Activated naive CD4-positive, alpha-beta T cell treated with anti-CD3 and anti-CD28 coated beads, Interleukin-2, amount 10 ng/mL, durations not matched to agents 7 days and 5 days (primary cell): ENCODE measurements around the gene COPZ2.
"Not testable (repeated sequence)": the region's sequence is repeated elsewhere in the genome, so short reads cannot be mapped to it uniquely, and the experiment has no call there.

Experiments
- CTCF ChIA-PET: fragments of 350-600 bp; sonication (Branson Sonifier 250); formaldehyde crosslinking; loops from one replicate; lab custom pipeline; 2021; ENCODE audit warnings: antibody characterized with exemption; lab: Charles Lee
- DNase-seq: peaks from one replicate; pipeline ENCODE4 v3.0.0-alpha.2; 2020
- H3K27ac Mint-ChIP-seq: one replicate; pipeline ENCODE4 v1.8.0; 2021; ENCODE audit warnings: mild to moderate bottlenecking, moderate library complexity, mixed read lengths
- H3K27me3 Mint-ChIP-seq: one replicate; pipeline ENCODE4 v1.8.0; 2021; ENCODE audit warnings: mild to moderate bottlenecking, mixed read lengths
- H3K36me3 Mint-ChIP-seq: one replicate; pipeline ENCODE4 v1.8.0; 2021; ENCODE audit warnings: mixed read lengths
- H3K4me1 Mint-ChIP-seq: one replicate; pipeline ENCODE4 v1.8.0; 2021; ENCODE audit warnings: mixed read lengths
- H3K4me3 Mint-ChIP-seq: one replicate; pipeline ENCODE4 v1.8.0; 2021; ENCODE audit warnings: mild to moderate bottlenecking, moderate library complexity, mixed read lengths
- H3K9me3 Mint-ChIP-seq: one replicate; pipeline ENCODE4 v1.8.0; 2021; ENCODE audit warnings: mixed read lengths

Gene COPZ2

DNA sequence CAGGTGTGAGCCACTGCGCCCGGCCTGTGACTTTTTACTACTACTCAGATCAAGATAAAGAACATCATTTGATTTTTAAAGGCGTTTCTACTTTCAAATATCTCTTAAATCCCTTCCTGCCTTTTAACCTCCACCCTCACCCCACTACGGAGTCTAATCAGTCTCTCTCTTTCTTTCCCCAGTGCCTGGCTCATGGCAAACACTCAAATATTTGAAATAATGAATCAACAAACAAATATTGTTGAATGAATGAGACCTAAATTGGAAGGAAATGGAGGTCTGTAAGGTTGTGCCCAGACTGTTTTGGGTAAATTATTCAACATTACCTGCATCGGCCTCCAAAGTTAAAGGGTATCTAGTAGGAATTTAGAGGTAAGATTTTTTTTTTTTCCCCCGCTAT, 14.7 kb downstream of the COPZ2 start:
- Mint-ChIP-seq H3K4me1 (peaks cover 52% of the 10 kb centered on the region), H3K9me3 (no peaks in the 10 kb centered on the region), H3K27ac (no peak overlapping the region), H3K36me3 (no peaks in the 10 kb centered on the region), H3K27me3 (peaks cover 66% of the 10 kb centered on the region), H3K4me3 (peak overlapping the region; percentile 46)
- no peak for DNase-seq
- CTCF ChIA-PET: no interaction called here

DNA sequence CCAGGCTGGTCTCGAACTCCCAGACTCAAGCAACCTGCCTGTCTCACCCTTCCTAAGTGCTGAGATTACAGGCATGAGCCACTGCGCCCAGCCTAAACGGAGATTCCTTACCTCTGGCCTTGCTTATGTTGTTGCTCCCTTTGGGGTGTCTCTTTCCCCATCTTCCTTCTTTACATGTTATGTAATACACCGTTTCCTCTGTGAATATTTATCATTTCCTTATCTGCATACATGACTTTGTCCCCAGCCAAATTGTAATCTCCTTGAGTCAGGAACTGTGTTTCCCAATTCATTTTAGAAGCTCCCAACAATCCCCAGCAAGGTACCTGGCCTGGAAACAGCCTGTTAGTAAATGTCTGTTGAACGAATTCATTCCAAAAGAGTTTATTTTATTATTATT, 15.7 kb downstream of the COPZ2 start:
- no peak for DNase-seq
- no peak overlapping the region for H3K4me3 Mint-ChIP-seq
- H3K27ac Mint-ChIP-seq: no peak overlapping the region
- H3K9me3 Mint-ChIP-seq: no peaks in the 10 kb centered on the region
- peaks cover 60% of the 10 kb centered on the region for H3K27me3 Mint-ChIP-seq
- peaks cover 60% of the 10 kb centered on the region for H3K4me1 Mint-ChIP-seq
- no peaks in the 10 kb centered on the region for H3K36me3 Mint-ChIP-seq
- CTCF ChIA-PET: no interaction called here

DNA sequence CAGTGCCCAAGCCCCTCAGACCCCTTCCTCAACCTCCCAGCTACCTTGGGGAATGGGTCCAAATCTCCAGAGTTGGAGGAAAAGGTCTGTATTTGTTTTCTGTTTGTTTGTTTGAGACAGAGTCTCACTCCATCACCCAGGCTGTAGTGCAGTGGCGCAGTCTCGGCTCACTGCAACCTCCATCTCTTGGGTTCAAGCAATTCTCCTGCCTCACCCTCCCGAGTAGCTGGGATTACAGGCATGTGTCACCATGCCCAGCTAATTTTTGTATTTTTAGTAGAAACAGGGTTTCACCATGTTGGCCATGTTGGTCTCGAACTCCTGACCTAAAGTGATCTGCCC, 19.8 kb downstream of the COPZ2 start:
- H3K27ac Mint-ChIP-seq: peak overlapping the region; percentile 89
- peaks cover 56% of the 10 kb centered on the region for H3K27me3 Mint-ChIP-seq
- not testable (repeated sequence) for H3K36me3 Mint-ChIP-seq, DNase-seq, H3K9me3 Mint-ChIP-seq, H3K4me3 Mint-ChIP-seq
- peaks cover 42% of the 10 kb centered on the region for H3K4me1 Mint-ChIP-seq
- CTCF ChIA-PET: interaction anchor here (0.9 to 10.4 kb wide), 18 partner anchors 8 to 604 kb away, joined by 3 to 110 read pairs (median 6); partner anchors contain the start of genes CDK5RAP3 and SCRN2

DNA sequence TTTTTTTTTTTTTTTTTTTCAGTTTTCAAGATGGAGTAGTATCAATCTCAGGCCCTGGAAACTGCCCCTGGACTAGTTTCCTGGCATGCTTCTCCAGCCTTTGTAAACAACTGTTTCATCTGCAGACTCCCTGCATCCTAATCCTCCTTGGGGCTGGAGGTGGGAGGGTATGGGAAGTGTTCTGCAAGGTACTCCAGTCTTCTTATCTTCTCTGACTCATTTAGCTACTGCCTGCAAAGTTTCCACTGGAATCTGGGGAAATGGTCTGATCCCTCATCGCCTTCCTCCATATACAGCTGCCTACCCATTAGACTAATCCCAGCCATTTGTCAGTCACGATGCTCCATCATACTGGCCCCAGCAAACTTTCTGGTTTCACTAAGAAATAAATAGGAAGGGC, 21.5 kb downstream of the COPZ2 start:
- H3K27me3 Mint-ChIP-seq: peaks cover 58% of the 10 kb centered on the region
- CTCF ChIA-PET: interaction anchor here (2.6 to 10.4 kb wide), 4 partner anchors 10 to 174 kb away, joined by 7 to 110 read pairs (median 38); partner anchors contain the start of gene SCRN2
- no peak overlapping the region for H3K4me3 Mint-ChIP-seq
- H3K27ac Mint-ChIP-seq: peak overlapping the region; percentile 16
- H3K36me3 Mint-ChIP-seq: no peaks in the 10 kb centered on the region
- peaks cover 51% of the 10 kb centered on the region for H3K4me1 Mint-ChIP-seq
- H3K9me3 Mint-ChIP-seq: no peaks in the 10 kb centered on the region
- no peak for DNase-seq

DNA sequence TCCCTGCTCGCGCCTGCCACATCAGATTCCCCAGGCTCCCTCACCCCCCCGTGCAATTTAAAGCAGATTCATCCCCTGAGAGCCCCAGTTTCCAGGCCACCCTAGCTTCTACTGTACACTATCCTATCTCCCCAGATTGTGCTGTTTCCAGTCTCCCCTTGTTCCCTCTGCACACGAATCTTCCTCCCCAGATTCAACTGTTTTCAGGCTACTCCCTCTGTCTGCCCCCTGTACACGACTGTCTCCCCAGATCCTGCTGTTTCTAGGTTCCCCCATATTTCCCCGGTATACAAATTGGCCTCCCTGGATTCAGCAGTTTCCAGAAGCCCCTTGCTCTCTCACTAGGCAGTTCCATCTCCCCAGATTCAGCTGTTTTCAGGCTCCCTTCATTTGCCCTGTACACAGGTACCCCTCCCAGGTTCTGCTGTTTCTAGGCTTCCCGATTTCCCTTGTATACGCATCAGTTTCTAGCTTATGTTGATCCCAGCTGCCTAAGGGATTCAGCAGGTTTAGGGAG, 22.9 kb downstream of the COPZ2 start:
- no peak overlapping the region for H3K4me3 Mint-ChIP-seq
- peaks cover 52% of the 10 kb centered on the region for H3K4me1 Mint-ChIP-seq
- CTCF ChIA-PET: interaction anchor here (0.7 to 10.4 kb wide), 7 partner anchors 12 to 172 kb away, joined by 3 to 110 read pairs (median 3); partner anchors contain the start of gene CDK5RAP3
- DNase-seq: no peak
- no peaks in the 10 kb centered on the region for H3K9me3 Mint-ChIP-seq
- H3K36me3 Mint-ChIP-seq: no peaks in the 10 kb centered on the region
- H3K27ac Mint-ChIP-seq: no peak overlapping the region
- H3K27me3 Mint-ChIP-seq: peaks cover 55% of the 10 kb centered on the region

DNA sequence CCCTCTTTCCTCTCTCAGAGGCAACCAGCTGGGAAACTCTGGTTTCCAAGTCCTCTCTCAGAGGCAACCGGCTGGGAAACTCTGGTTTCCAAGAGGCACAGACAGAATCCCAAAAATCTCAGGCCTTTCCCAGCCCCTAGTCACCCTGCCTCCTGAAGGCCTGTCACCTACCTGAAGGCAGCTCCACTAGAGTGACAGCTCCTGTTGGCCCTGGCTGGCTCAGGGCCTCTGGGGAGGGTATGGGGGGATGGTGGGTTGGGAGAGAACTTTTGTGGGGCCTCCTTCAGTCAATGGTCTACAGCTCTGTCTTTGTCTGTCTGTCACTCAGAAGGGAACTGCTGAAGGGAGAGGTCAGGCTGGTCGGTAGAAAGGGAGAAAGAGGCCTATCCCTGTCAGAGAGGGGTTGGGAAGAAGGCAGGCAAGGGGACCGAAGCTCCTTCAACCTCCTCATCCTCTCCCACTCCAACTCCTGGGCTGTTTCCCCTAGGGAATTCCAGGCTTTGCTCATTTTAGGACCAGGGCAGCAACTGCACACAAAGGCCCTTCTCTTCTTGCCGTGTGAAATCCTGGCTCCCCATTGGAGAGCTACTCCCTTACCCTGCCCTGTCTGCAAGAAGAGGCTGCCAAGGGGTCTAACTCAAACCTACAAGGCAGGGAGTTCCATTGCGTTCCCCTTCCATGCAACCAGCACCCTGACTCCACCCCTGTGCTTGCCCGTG, 23.6 kb downstream of the COPZ2 start:
- H3K4me3 Mint-ChIP-seq: no peak overlapping the region
- H3K9me3 Mint-ChIP-seq: no peaks in the 10 kb centered on the region
- no peaks in the 10 kb centered on the region for H3K36me3 Mint-ChIP-seq
- peaks cover 51% of the 10 kb centered on the region for H3K4me1 Mint-ChIP-seq
- DNase-seq: no peak
- CTCF ChIA-PET: interaction anchor here (0.7 to 10.4 kb wide), 6 partner anchors 13 to 171 kb away, joined by 3 to 110 read pairs (median 4); partner anchors contain the start of gene CDK5RAP3
- H3K27me3 Mint-ChIP-seq: peaks cover 57% of the 10 kb centered on the region
- no peak overlapping the region for H3K27ac Mint-ChIP-seq

DNA sequence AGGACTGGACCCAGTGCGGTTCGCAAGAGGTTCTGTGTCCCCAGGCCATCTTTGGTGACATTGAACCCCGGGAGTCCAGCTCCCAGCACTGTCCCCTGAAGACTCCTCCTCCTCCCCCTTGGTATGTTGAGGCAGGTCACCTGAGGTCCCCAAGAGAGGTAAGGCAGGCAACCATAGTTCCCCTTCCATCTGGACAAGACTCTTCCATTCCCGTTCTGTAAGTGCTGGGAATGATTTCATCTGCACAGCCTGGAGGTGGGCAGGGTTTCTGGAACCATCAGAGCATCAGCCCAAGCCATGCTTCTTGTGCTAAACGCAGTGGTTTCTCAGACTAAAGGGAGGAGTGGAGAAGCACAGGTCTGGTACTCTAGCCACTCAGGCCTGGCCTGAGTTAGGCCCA, 24.9 kb downstream of the COPZ2 start:
- Mint-ChIP-seq H3K36me3 (no peaks in the 10 kb centered on the region), H3K27me3 (peaks cover 67% of the 10 kb centered on the region), H3K4me3 (peak overlapping the region; percentile 49), H3K27ac (no peak overlapping the region), H3K4me1 (peaks cover 39% of the 10 kb centered on the region), H3K9me3 (no peaks in the 10 kb centered on the region)
- CTCF ChIA-PET: interaction anchor here (0.9 to 10.4 kb wide), 4 partner anchors 8 to 62 kb away, joined by 4 to 110 read pairs (median 5); no protein-coding TSS in a partner anchor
- DNase-seq: no peak

DNA sequence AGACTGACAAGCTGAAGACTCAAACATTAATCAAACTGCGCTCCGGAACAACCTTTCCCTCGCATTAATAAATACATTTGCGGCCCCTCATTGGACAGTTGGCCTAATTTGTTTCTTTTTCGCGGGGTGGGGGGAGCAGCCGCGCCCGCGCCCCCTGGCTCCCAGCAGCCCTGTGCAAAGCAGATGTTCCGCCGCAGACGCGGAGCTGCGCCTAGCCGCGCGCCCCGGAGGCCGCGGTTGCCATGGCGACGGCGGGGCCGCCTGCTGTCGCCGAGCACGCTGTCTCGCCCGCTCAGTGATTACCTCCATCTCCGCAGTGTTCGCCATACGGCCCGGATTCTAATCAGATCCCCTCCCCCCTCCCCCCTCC, 25.5 kb downstream of the COPZ2 start:
- Mint-ChIP-seq H3K9me3 (no peaks in the 10 kb centered on the region), H3K27ac (no peak overlapping the region), H3K36me3 (no peaks in the 10 kb centered on the region), H3K4me1 (peaks cover 33% of the 10 kb centered on the region), H3K27me3 (peaks cover 67% of the 10 kb centered on the region), H3K4me3 (peak overlapping the region; percentile 64)
- CTCF ChIA-PET: interaction anchor here (0.9 to 10.4 kb wide), 9 partner anchors 9 to 176 kb away, joined by 3 to 110 read pairs (median 4); partner anchors contain the start of genes CDK5RAP3 and SCRN2
- peak; percentile 77 for DNase-seq

DNA sequence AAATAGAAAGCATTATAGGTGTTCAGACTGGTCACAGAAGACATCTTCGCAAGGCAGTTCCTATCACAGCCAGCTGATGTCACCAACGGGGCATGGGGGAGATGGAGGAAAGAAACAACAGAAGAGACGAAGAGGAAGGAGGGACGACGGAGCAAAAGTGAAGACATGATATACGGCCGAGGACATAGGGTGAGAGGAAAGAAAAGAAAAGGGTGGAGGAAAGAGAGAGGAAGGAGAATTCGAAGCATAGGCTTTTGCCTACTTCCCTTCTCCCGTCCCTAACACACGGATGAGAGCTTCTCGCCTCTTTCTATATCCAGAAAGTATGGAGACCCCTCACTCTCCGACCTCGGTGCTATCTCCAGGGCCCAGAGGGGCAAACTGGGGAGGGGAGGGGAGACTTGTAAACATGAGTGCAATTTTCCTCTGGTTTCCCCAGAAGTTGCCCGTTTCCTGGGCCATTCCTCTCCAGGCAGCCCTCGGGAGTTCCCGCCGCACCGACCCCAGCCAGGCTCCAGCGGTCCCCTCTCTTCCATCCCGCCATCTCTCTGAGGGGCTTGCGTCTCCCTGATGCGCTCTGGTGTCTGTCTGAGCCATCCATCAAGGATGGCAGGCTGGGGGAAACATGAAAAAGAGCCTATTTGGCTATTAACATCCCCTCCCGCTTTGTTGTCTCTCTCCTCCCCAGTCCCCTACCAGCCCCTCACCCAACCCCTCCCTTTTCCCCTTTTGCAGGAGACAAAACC, 26.0 kb downstream of the COPZ2 start:
- peaks cover 72% of the 10 kb centered on the region for H3K27me3 Mint-ChIP-seq
- H3K27ac Mint-ChIP-seq: no peak overlapping the region
- peaks cover 30% of the 10 kb centered on the region for H3K4me1 Mint-ChIP-seq
- H3K4me3 Mint-ChIP-seq: peak overlapping the region; percentile 64
- CTCF ChIA-PET: interaction anchor here (0.9 to 10.4 kb wide), 12 partner anchors 8 to 176 kb away, joined by 3 to 110 read pairs (median 4); partner anchors contain the start of genes CDK5RAP3 and SCRN2
- H3K9me3 Mint-ChIP-seq: no peaks in the 10 kb centered on the region
- no peaks in the 10 kb centered on the region for H3K36me3 Mint-ChIP-seq
- DNase-seq: peak; percentile 73

DNA sequence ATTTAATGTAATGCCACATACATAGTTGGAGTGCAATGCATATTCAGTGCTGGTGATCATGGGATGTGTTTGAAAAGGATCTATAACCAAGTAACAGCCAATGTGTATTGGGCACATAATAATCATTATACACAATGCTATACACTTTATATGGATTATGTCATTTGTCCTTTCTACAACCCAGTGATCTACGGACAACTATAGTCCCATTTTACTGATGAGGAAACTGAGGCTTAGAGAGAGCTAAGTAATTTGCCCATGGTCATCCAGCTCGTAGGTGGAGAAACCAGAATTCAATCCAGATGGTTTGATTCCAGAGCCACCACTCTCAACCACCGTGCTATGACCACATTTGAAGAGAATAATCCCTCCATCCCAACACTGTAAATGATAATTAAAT, 27.4 kb downstream of the COPZ2 start:
- H3K27ac Mint-ChIP-seq: no peak overlapping the region
- H3K36me3 Mint-ChIP-seq: no peaks in the 10 kb centered on the region
- no peak overlapping the region for H3K4me3 Mint-ChIP-seq
- H3K4me1 Mint-ChIP-seq: peaks cover 24% of the 10 kb centered on the region
- CTCF ChIA-PET: interaction anchor here (0.9 to 10.4 kb wide), 3 partner anchors 10 to 169 kb away, joined by 3 to 110 read pairs (median 3); partner anchors contain the start of gene SCRN2
- H3K9me3 Mint-ChIP-seq: no peaks in the 10 kb centered on the region
- peaks cover 82% of the 10 kb centered on the region for H3K27me3 Mint-ChIP-seq
- DNase-seq: no peak

DNA sequence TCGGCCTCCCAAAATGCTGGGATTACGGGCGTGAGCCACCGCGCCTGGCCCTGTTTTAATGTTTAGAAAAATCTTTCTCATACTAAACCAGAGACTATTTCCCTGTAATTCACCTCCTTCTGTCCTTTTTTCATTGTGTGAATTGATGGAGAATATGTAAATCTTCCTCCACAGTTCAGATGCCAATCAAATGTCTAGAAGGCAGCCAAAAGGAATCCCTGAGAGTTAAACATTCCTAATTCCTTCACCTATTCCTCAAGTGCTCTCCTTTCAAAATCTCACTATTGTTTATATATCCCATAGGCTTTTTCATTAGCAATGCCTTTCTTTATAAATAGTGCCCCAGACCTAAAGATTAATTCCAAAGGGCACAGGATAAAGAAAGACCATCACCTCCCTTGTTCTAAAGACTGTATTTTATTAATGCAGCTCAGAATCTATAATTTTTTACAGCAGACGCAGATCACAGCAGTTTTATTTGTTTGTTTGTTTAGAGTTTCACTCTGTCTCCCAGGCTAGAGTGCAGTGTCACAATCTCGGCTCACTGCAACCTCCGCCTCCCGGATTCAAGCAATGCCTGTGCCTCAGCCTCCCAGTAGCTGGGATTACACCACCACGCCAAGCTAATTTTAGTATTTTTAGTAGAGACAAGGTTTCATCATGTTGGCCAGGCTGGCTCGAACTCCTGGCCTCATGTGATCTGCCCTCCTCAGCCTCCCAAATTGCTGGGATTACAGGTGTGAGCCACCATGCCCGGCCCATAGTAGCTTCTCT, 30.5 kb downstream of the COPZ2 start:
- CTCF ChIA-PET: interaction anchor here (0.9 to 1.4 kb wide), 2 partner anchors 11 to 116 kb away, joined by 3 to 4 read pairs; no protein-coding TSS in a partner anchor
- DNase-seq: no peak
- H3K4me3 Mint-ChIP-seq: no peak overlapping the region
- no peaks in the 10 kb centered on the region for H3K36me3 Mint-ChIP-seq
- H3K27ac Mint-ChIP-seq: no peak overlapping the region
- H3K4me1 Mint-ChIP-seq: peaks cover 16% of the 10 kb centered on the region
- H3K9me3 Mint-ChIP-seq: no peaks in the 10 kb centered on the region
- peaks cover 82% of the 10 kb centered on the region for H3K27me3 Mint-ChIP-seq

DNA sequence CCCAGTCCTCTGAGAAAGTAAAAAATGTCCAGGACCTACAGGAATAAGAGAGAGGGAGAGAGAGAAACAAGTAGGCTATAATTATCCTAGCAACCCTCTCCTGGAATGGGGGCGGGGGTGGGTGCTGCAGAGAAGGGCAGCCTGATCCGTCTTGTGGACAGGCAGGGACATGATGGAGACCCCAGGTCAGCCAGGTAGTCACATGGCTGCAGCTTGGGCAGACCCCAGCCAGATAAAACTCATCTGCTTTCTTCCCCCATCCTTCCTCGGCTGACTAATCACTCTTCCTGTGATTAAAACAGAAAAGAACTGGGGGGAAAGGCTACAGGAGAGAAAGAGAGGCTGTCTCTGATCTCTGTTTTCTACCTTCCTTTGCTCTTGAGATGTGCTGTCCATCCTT, 32.6 kb downstream of the COPZ2 start:
- H3K4me3 Mint-ChIP-seq: no peak overlapping the region
- CTCF ChIA-PET: interaction anchor here (1.0 to 1.7 kb wide), 3 partner anchors 14 to 26 kb away, joined by 3 to 7 read pairs (median 4); no protein-coding TSS in a partner anchor
- DNase-seq: no peak
- H3K9me3 Mint-ChIP-seq: no peaks in the 10 kb centered on the region
- peaks cover 7% of the 10 kb centered on the region for H3K4me1 Mint-ChIP-seq
- no peaks in the 10 kb centered on the region for H3K36me3 Mint-ChIP-seq
- H3K27me3 Mint-ChIP-seq: peaks cover 77% of the 10 kb centered on the region
- no peak overlapping the region for H3K27ac Mint-ChIP-seq

DNA sequence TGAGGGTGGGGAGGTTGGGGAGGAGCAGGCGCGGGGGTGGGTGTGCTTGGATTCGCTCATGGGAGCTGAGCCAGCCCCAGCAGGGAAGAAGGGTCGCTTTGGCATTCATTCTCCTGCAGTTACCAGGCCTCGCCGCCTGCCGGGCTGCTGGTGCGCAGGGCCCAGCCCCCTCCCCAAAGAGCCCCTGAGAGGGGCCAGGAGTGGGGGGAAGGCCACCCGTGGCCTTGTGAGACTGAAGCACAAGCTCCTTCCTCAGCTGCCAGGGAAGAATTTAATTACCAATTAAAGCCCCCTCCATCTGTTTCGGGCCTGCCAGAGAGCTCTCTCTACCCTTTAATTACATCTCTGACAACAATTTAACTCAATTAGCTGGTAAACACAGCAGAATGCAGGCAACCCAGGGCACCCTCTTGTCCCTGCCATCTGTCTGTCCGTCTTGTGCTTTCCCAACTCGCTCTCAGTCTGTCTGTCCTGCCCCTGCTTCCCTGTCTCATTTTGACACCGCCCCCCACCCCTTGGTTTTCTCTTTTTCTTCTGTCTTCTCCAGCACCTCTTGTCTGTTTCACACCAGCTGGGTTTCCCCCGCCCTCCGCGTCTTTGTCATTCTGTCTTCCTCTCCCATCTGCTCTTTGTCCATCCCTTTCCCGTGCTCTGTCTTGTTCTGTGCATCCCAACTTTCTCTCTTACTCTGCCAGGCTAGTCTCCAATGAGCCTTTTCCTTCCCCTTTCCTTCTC, 34.0 kb downstream of the COPZ2 start:
- H3K4me3 Mint-ChIP-seq: no peak overlapping the region
- no peaks in the 10 kb centered on the region for H3K36me3 Mint-ChIP-seq
- no peak for DNase-seq
- H3K27ac Mint-ChIP-seq: no peak overlapping the region
- CTCF ChIA-PET: interaction anchor here (0.7 to 1.7 kb wide), 3 partner anchors 8 to 25 kb away, joined by 3 to 7 read pairs (median 7); no protein-coding TSS in a partner anchor
- H3K4me1 Mint-ChIP-seq: peaks cover 11% of the 10 kb centered on the region
- H3K9me3 Mint-ChIP-seq: no peaks in the 10 kb centered on the region
- peaks cover 73% of the 10 kb centered on the region for H3K27me3 Mint-ChIP-seq
